ENCODE data around the gene ANKH.
"Not testable (repeated sequence)": the region's sequence is repeated elsewhere in the genome, so short reads cannot be mapped to it uniquely, and the experiment has no call there.

DNA sequence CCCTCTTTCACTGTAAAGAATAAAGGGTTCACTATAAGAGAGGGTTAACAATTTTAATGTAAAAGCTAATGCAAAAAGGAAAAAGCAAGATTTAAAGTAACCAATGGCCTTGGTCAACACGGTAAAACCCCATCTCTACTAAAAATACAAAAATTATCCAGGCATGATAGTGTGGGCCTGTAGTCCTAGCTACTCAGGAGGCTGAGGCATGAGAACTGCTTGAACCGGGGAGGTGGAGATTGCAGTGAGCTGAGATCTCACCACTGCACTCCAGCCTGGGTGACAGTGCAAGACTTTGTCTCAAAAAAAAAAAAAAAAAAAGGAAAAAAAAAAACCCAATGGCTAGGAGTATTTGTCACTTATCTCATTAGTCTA, 53.8 kb downstream of the ANKH start:
- TF ChIP-seq, protein P1, sequence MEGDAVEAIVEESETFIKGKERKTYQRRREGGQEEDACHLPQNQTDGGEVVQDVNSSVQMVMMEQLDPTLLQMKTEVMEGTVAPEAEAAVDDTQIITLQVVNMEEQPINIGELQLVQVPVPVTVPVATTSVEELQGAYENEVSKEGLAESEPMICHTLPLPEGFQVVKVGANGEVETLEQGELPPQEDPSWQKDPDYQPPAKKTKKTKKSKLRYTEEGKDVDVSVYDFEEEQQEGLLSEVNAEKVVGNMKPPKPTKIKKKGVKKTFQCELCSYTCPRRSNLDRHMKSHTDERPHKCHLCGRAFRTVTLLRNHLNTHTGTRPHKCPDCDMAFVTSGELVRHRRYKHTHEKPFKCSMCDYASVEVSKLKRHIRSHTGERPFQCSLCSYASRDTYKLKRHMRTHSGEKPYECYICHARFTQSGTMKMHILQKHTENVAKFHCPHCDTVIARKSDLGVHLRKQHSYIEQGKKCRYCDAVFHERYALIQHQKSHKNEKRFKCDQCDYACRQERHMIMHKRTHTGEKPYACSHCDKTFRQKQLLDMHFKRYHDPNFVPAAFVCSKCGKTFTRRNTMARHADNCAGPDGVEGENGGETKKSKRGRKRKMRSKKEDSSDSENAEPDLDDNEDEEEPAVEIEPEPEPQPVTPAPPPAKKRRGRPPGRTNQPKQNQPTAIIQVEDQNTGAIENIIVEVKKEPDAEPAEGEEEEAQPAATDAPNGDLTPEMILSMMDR (IDR thresholded peaks at IDR 0.05; ENCODE audit: low read depth, low read length, poor library complexity, severe bottlenecking): not testable (repeated sequence)
- TF ChIP-seq EZH2phosphoT487 (IDR thresholded peaks at IDR 0.05; ENCODE audit: borderline replicate concordance, low read length): not testable (repeated sequence)

Measured in DOHH2 (cell line).